Right lobe of liver (tissue), 4 donors: ENCODE data around the gene C1orf210.

Experiments used
- CTCF ChIP-seq, 4 donors: fragments of 200-600 bp in 3 of 4; fragments of 450-650 bp in 1 of 4; IDR thresholded peaks; one replicate each; pipeline versions ENCODE4 v1.5.1 to v1.8.0; 2016 to 2022; ENCODE audit warnings: antibody characterized with exemption in 4 of 4, mild to moderate bottlenecking in 2 of 4
- POLR2A ChIP-seq: fragments of 450-650 bp; IDR thresholded peaks from one replicate; pipeline ENCODE4 v1.6.1; 2017; ENCODE audit warnings: antibody characterized with exemption, mild to moderate bottlenecking
- donor health status: DM: no; HTN: no; CAD: no.
- donor health status: DM: no; HTN: no; CAD: no.
- donor health status: DM: no; HTN: yes; CAD: no.

- TF ChIP-seq CTCF (IDR thresholded peaks at IDR 0.05) = peak; percentile 80 to 91 (median 83)
- no peak for TF ChIP-seq POLR2A
These were observed 47.3 kb downstream of the C1orf210 start for GRCh38 chr1:43238085-43238484.
